Fibroblast of lung (primary cell): ENCODE results near the gene ATF7IP. TPM values are rescaled to one million over a fixed set of nuclear protein-coding genes. Genes with fewer than 3 reads are reported as not detected.

ENCODE experiments used
- DNase-seq, 2 donors: peaks; one replicate each; pipeline versions ENCODE4 v3.0.0 to v3.0.0-alpha.2; 2010; ENCODE audit warnings: low read depth in 2 of 2
- H2AFZ ChIP-seq: 2 replicates; pipeline ENCODE4 v1.5.1; 2012; ENCODE audit warnings: low read length, control low read depth, inconsistent platforms
- H3K27ac ChIP-seq: 2 replicates; pipeline ENCODE4 v1.5.1; 2011; ENCODE audit warnings: low read length, control low read depth; ENCODE audit not compliant: insufficient read depth
- H3K27me3 ChIP-seq: 2 replicates; pipeline ENCODE4 v1.5.1; 2011; ENCODE audit warnings: mild to moderate bottlenecking, low read length; ENCODE audit not compliant: control insufficient read depth, insufficient read depth
- H3K36me3 ChIP-seq: 2 replicates; pipeline ENCODE4 v1.5.1; 2011; ENCODE audit warnings: low read length; ENCODE audit not compliant: control insufficient read depth, insufficient read depth
- H3K4me1 ChIP-seq: 2 replicates; pipeline ENCODE4 v1.5.1; 2011; ENCODE audit warnings: low read length; ENCODE audit not compliant: control insufficient read depth, insufficient read depth; ENCODE audit errors: extremely low read depth
- H3K4me2 ChIP-seq: 2 replicates; pipeline ENCODE4 v1.5.1; 2011; ENCODE audit warnings: low read length, control low read depth; ENCODE audit not compliant: insufficient read depth; ENCODE audit errors: extremely low read depth
- H3K4me3 ChIP-seq, 4 experiments: fragments of 200-600 bp in 1 of 4; sonication (generic) in 1 of 4; replicated peaks in 1 of 4; 2 replicates each; pipeline ENCODE4 v1.5.1; 2011 to 2016; ENCODE audit warnings: low read length in 4 of 4, low read depth in 3 of 4, mild to moderate bottlenecking in 3 of 4, control low read depth in 2 of 4, inconsistent platforms in 1 of 4, mixed read lengths in 1 of 4; ENCODE audit not compliant: insufficient read depth in 1 of 4; ENCODE audit errors: control extremely low read depth in 1 of 4
- H3K79me2 ChIP-seq: 2 replicates; pipeline ENCODE4 v1.5.1; 2012; ENCODE audit warnings: mild to moderate bottlenecking, low read length, inconsistent platforms; ENCODE audit not compliant: control insufficient read depth, insufficient read depth
- H3K9ac ChIP-seq: 2 replicates; pipeline ENCODE4 v1.5.1; 2011; ENCODE audit warnings: mild to moderate bottlenecking, low read length, control low read depth; ENCODE audit not compliant: insufficient read depth
- H3K9me3 ChIP-seq: 2 replicates; pipeline ENCODE4 v1.5.1; 2012; ENCODE audit warnings: low read depth, low read length; ENCODE audit not compliant: control insufficient read depth, insufficient read depth
- H4K20me1 ChIP-seq: 2 replicates; pipeline ENCODE4 v1.5.1; 2011; ENCODE audit warnings: low read length; ENCODE audit not compliant: control insufficient read depth, insufficient read depth; ENCODE audit errors: extremely low read depth
- CTCF ChIP-seq, 2 donors: IDR thresholded peaks in 1 of 2; conservative IDR thresholded peaks in 1 of 2; 1 replicate in 1 of 2; 2 replicates in 1 of 2; pipeline ENCODE4 v1.5.1; 2011 to 2012; ENCODE audit warnings: low read length in 2 of 2, control low read depth in 1 of 2, inconsistent platforms in 1 of 2, low read depth in 1 of 2, mild to moderate bottlenecking in 1 of 2
- EZH2 ChIP-seq: IDR thresholded peaks from 2 replicates; pipeline ENCODE4 v1.5.1; 2012; ENCODE audit warnings: low read length, control low read depth, mild to moderate bottlenecking; ENCODE audit errors: missing control alignments
- polyA plus RNA-seq, 2 donors: library from polyadenylated mRNA; depleted of rRNA in 1 of 2; stranded (reverse) in 1 of 2; unstranded in 1 of 2; fragments of >200 nt; gene quantifications; 2 replicates each; pipeline ENCODE4 v1.2.1, GENCODE V29; 2011 to 2012; ENCODE audit warnings: missing spikeins in 1 of 2
- total RNA-seq: library from RNA; depleted of rRNA; stranded (reverse); fragments of >200 nt; gene quantifications from 2 replicates; pipeline ENCODE4 v1.2.1, GENCODE V29; 2014

ATF7IP gene
- total and polyA plus RNA-seq, 2 donors (not counting 1 experiment from before 2014, with no cell fraction given) = 13.1 to 18.0 TPM

GRCh38 chr12:14394317-14395073, 29.0 kb downstream of the ATF7IP start:
- Histone ChIP-seq H4K20me1 (no peaks in the 10 kb centered on the region), H2AFZ (no peak overlapping the region), H3K27me3 (no peaks in the 10 kb centered on the region), H3K9ac (no peak overlapping the region), H3K4me1 (peaks cover 2% of the 10 kb centered on the region), H3K79me2 (peaks cover 53% of the 10 kb centered on the region), H3K27ac (peak overlapping the region; percentile 9), H3K36me3 (no peaks in the 10 kb centered on the region), H3K9me3 (no peaks in the 10 kb centered on the region), H3K4me2 (peak overlapping the region; percentile 21), H3K4me3 (peak overlapping the region in 1 of 4 experiments; percentile 4)
- TF ChIP-seq CTCF (conservative IDR thresholded peaks at IDR 0.05 in 1 of 2, IDR thresholded peaks at IDR 0.05 in 1 of 2; ENCODE audit: low read depth in 1 of 2, low read length in 2 of 2) (peak in 1 of 2 donors; percentile 17), EZH2 (no peak)
- DNase-seq = peak; percentile 89 to 94

GRCh38 chr12:14395074-14395778, 29.7 kb downstream of the ATF7IP start:
- peaks cover 5% of the 10 kb centered on the region for H3K4me1 ChIP-seq
- no peaks in the 10 kb centered on the region for H3K36me3 ChIP-seq
- H3K27me3 ChIP-seq = no peaks in the 10 kb centered on the region
- no peak for DNase-seq
- peaks cover 56% of the 10 kb centered on the region for H3K79me2 ChIP-seq
- TF ChIP-seq CTCF (conservative IDR thresholded peaks at IDR 0.05 in 1 of 2, IDR thresholded peaks at IDR 0.05 in 1 of 2; ENCODE audit: low read depth in 1 of 2, low read length in 2 of 2) (no peak), EZH2 (no peak)
- H3K4me3 ChIP-seq = no peak overlapping the region
- no peak overlapping the region for H3K27ac ChIP-seq
- no peaks in the 10 kb centered on the region for H3K9me3 ChIP-seq
- no peak overlapping the region for H3K4me2 ChIP-seq
- no peaks in the 10 kb centered on the region for H4K20me1 ChIP-seq
- H2AFZ ChIP-seq = no peak overlapping the region
- H3K9ac ChIP-seq = no peak overlapping the region

GRCh38 chr12:14396071-14396470, 30.6 kb downstream of the ATF7IP start:
- Histone ChIP-seq H3K9me3 (no peaks in the 10 kb centered on the region), H3K9ac (no peak overlapping the region), H2AFZ (no peak overlapping the region), H3K4me2 (no peak overlapping the region), H4K20me1 (no peaks in the 10 kb centered on the region), H3K36me3 (no peaks in the 10 kb centered on the region), H3K4me1 (peaks cover 5% of the 10 kb centered on the region), H3K27ac (no peak overlapping the region), H3K79me2 (peaks cover 63% of the 10 kb centered on the region), H3K4me3 (no peak overlapping the region), H3K27me3 (no peaks in the 10 kb centered on the region)
- DNase-seq = peak in 1 of 2 donors; percentile 84
- TF ChIP-seq CTCF (conservative IDR thresholded peaks at IDR 0.05 in 1 of 2, IDR thresholded peaks at IDR 0.05 in 1 of 2; ENCODE audit: low read depth in 1 of 2, low read length in 2 of 2) (no peak), EZH2 (no peak)
